GM12801 (cell line): ENCODE data around the gene CYSTM1.

Experiments used
- TF ChIP-seq, protein P1 (sequence below): IDR thresholded peaks from one replicate; pipeline ENCODE4 v1.5.1; 2011; ENCODE audit warnings: control low read depth; ENCODE audit not compliant: insufficient read length; ENCODE audit errors: extremely low read depth

The CYSTM1 gene, protein sequence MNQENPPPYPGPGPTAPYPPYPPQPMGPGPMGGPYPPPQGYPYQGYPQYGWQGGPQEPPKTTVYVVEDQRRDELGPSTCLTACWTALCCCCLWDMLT

DNA sequence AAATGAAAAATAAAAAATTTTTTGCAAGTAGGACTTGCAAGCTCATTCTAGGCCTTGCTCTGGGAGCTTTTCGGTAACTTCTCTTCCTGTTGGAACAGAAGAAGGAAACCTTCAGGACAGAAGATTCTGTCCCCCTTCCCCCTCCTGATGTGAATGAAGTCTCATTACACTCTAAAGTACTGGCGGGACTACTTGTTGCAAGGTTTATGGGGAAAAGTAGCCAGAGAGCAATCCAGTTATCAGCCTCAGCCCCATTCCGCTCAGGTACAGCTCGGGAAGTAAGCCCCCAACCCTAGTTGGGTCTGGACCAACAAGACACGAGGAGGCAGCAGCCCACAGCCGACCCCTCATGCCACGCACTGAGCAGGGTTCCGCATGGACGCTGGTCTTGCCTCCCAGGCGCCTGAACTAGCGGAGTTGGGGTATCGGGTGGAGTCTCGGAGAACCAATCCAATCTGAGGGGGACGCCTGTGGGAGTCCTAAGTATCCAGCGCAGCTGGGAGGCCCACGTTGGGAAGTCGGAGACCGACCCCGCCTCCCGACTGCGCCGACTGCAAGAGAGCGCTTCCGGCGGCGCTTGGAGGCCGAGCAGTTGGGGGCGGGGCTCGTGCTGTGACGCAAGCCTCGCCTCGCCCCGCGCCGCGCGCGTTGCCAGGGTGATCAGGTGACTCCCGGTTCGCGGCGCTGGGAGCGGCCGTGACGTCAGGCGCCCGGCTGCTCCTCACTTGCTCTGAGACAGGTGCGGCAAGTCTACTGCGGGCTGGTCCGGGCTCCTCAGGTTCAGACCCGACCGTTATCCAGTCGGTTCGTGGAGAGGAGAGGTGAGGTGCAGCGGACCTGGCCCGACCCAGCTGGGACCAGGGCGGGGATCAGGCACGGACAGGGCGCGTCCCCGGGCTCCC lies at the start of gene CYSTM1:
Gene CYSTM1, plus strand, starts transcription at position 724 of the 902 bp plus-strand sequence. CDS start 19,278 bp downstream, outside the sequence.
- TF ChIP-seq, protein P1, sequence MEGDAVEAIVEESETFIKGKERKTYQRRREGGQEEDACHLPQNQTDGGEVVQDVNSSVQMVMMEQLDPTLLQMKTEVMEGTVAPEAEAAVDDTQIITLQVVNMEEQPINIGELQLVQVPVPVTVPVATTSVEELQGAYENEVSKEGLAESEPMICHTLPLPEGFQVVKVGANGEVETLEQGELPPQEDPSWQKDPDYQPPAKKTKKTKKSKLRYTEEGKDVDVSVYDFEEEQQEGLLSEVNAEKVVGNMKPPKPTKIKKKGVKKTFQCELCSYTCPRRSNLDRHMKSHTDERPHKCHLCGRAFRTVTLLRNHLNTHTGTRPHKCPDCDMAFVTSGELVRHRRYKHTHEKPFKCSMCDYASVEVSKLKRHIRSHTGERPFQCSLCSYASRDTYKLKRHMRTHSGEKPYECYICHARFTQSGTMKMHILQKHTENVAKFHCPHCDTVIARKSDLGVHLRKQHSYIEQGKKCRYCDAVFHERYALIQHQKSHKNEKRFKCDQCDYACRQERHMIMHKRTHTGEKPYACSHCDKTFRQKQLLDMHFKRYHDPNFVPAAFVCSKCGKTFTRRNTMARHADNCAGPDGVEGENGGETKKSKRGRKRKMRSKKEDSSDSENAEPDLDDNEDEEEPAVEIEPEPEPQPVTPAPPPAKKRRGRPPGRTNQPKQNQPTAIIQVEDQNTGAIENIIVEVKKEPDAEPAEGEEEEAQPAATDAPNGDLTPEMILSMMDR = no peak

DNA sequence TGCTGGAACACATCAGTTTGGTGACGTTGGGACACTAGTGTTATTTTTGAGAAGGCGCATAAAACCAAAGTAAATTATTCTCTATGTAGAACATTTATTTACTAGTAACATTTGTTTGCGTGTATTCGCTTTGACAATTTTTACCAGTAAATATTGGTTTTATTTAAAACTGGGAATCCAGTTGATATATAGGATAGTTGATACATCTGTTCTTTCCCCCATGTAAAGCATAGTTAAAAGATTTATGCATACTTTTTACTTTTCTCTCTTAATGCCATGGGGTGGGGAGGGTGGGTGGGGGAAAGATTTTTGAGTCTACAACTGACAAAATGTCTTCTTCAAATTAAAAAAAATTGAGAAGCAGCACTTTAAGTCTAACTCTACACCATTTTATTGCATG lies 49.4 kb upstream of the CYSTM1 start, which contains the start of gene IGIP:
Gene IGIP, plus strand, starts transcription at position 301 of the 400 bp plus-strand sequence. CDS start 2,540 bp downstream, outside the sequence.
- TF ChIP-seq, protein P1 = no peak

DNA sequence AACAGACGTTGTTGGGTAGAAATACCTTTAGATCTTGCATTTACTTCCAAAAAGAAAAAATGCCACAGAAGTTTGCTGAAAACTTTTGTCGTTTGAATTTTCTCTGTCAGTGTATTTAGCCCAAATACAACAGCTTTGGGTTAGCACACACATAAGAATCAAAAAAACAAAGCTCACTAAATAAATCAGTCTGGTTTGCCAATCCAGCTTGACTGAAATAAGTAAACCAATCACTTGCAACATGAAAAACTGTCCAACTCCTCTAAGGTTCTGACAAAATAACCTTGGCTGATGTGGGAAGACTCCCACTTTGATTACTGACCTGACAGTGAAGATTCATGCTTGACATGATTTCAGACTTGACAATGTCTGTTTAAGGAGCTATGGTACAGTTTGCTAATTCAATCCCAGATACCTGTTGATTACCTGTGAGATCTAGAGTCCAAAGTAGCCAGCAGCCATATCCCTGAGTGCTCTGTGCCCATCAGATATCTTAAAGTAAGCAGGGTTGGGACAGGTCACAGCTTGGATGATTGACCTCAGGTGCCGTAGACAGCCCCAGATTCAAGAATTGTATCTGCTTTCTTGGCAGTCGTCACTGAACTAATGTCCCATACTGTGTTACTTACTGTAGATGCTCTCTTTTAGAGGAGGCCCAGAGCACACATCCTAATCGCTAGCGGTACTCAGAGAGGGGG lies 48.5 kb upstream of the CYSTM1 start:
- TF ChIP-seq, protein P1 = no peak

DNA sequence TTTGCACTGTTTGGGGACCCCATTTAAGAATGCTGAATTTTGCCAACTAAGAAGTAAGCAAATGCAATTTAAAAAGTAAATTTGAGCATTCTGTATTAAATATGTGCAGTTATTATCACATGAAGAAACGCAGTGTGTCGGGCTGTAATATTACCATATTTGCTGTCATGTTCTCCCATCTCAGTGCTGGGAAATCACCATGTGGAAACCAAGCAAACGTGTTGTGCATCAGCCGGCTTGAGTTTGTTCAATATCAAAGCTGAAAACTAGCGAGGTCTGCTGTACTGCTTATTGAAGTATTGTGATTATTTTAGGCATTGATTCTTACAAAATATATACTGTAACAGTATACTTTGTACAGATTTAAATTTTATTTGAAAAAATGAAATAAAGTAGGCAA lies 46.6 kb upstream of the CYSTM1 start:
- TF ChIP-seq, protein P1 = no peak

- TF ChIP-seq, protein P1 = no peak
Observed at GRCh38 chr5:140130949-140131733, 43.8 kb upstream of the CYSTM1 start.

GRCh38 chr5:140131967-140132409 lies 43.0 kb upstream of the CYSTM1 start:
- TF ChIP-seq, protein P1 = no peak
